CD8-positive, alpha-beta memory T cell (primary cell): Measurements from ENCODE around the gene ARHGAP30. TPM values are rescaled to one million over a fixed set of nuclear protein-coding genes. Genes with fewer than 3 reads are reported as not detected.

ENCODE experiments used
- CTCF ChIA-PET: fragments of 350-600 bp; sonication (Branson Sonifier 250); formaldehyde crosslinking; loops from one replicate; lab custom pipeline; 2021; ENCODE audit warnings: antibody characterized with exemption; lab: Charles Lee
- POLR2A ChIA-PET: fragments of 350-600 bp; sonication (Branson Sonifier 250); formaldehyde crosslinking; loops from one replicate; lab custom pipeline; 2021; ENCODE audit warnings: antibody characterized with exemption; lab: Charles Lee
- DNase-seq, 5 donors: peaks; one replicate each; pipeline versions ENCODE4 v3.0.0 to v3.0.0-alpha.2; 2020 to 2022; ENCODE audit warnings: mixed read lengths in 1 of 5
- H3K27ac ChIP-seq: one replicate; pipeline ENCODE4 v1.7.0; 2013; ENCODE audit warnings: low read depth, mild to moderate bottlenecking, low read length, moderate library complexity
- H3K27me3 ChIP-seq: 2 replicates; pipeline ENCODE4 v1.7.0; 2013; ENCODE audit warnings: low read length, mild to moderate bottlenecking; ENCODE audit not compliant: insufficient read depth, poor library complexity, severe bottlenecking
- H3K36me3 ChIP-seq: 2 replicates; pipeline ENCODE4 v1.7.0; 2013; ENCODE audit warnings: mild to moderate bottlenecking, low read length, moderate library complexity; ENCODE audit not compliant: insufficient read depth
- H3K4me1 ChIP-seq: 2 replicates; pipeline ENCODE4 v1.7.0; 2013; ENCODE audit warnings: mild to moderate bottlenecking, low read length, moderate library complexity; ENCODE audit not compliant: insufficient read depth
- H3K4me3 ChIP-seq: 2 replicates; pipeline ENCODE4 v1.7.0; 2013; ENCODE audit warnings: mild to moderate bottlenecking, low read length
- H3K9me3 ChIP-seq: 2 replicates; pipeline ENCODE4 v1.7.0; 2013; ENCODE audit warnings: mild to moderate bottlenecking, low read length
- H3K27ac Mint-ChIP-seq, 8 donors: one replicate each; pipeline ENCODE4 v1.8.0; 2020 to 2021; ENCODE audit warnings: mixed read lengths in 8 of 8, mild to moderate bottlenecking in 6 of 8, inconsistent platforms in 3 of 8, moderate library complexity in 3 of 8
- H3K27me3 Mint-ChIP-seq, 2 donors: one replicate each; pipeline ENCODE4 v1.8.0; 2020 to 2021; ENCODE audit warnings: mixed read lengths in 2 of 2, mild to moderate bottlenecking in 1 of 2, moderate library complexity in 1 of 2
- H3K36me3 Mint-ChIP-seq, 3 donors: one replicate each; pipeline ENCODE4 v1.8.0; 2020 to 2021; ENCODE audit warnings: mixed read lengths in 3 of 3, inconsistent platforms in 1 of 3, mild to moderate bottlenecking in 1 of 3
- H3K4me1 Mint-ChIP-seq, 3 donors: one replicate each; pipeline ENCODE4 v1.8.0; 2020 to 2021; ENCODE audit warnings: mixed read lengths in 3 of 3, inconsistent platforms in 1 of 3, mild to moderate bottlenecking in 1 of 3
- H3K4me3 Mint-ChIP-seq, 7 donors: one replicate each; pipeline ENCODE4 v1.8.0; 2020 to 2021; ENCODE audit warnings: mixed read lengths in 7 of 7, mild to moderate bottlenecking in 6 of 7, moderate library complexity in 4 of 7, inconsistent platforms in 2 of 7
- H3K9me3 Mint-ChIP-seq, 5 donors: one replicate each; pipeline ENCODE4 v1.8.0; 2020 to 2022; ENCODE audit warnings: mixed read lengths in 5 of 5, mild to moderate bottlenecking in 3 of 5, moderate library complexity in 2 of 5, inconsistent platforms in 1 of 5
- polyA plus RNA-seq: library from polyadenylated mRNA; unstranded; fragments of 300-500 nt; fragmentation: Illumina TruSeq; gene quantifications from one replicate; pipeline ENCODE4 v1.2.3, GENCODE V29; 2021
- total RNA-seq, 2 experiments: library from RNA; stranded (reverse); gene quantifications; one replicate each; pipeline ENCODE4 v1.2.3, GENCODE V29; 2021

ARHGAP30 gene
- total and polyA plus RNA-seq, 3 experiments from 2014 or later, result 147 to 213 (median 149) TPM

- Histone ChIP-seq H3K9me3 (no peaks in the 10 kb centered on the region), H3K4me1 (peaks cover 8% of the 10 kb centered on the region), H3K36me3 (no peaks in the 10 kb centered on the region), H3K4me3 (no peak overlapping the region), H3K27me3 (no peaks in the 10 kb centered on the region), H3K27ac (no peak overlapping the region)
- POLR2A ChIA-PET, result interaction anchor here (1.0 to 4.2 kb wide), 3 partner anchors 27 to 50 kb away, joined by 9 to 34 read pairs (median 31); partner anchors contain the start of genes ARHGAP30 and USF1
- H3K4me1 Mint-ChIP-seq, result peaks cover 17 to 26% (median 19%) of the 10 kb centered on the region in 3 donors
- peak overlapping the region in 1 of 7 donors; percentile 88 for H3K4me3 Mint-ChIP-seq
- peaks cover 0 to 20% (median 2%) of the 10 kb centered on the region in 3 donors for H3K36me3 Mint-ChIP-seq
- peak overlapping the region in 5 of 8 donors; percentile 3 to 97 (median 25) for H3K27ac Mint-ChIP-seq
- H3K27me3 Mint-ChIP-seq, result peaks cover 0 to 19% of the 10 kb centered on the region in 2 donors
- CTCF ChIA-PET, result interaction anchor here (1.4 to 7.8 kb wide), 9 partner anchors 11 to 144 kb away, joined by 4 to 128 read pairs (median 15); partner anchors contain the start of genes ARHGAP30, F11R, TSTD1 and USF1
- no peak for DNase-seq
- H3K9me3 Mint-ChIP-seq, result peaks cover 0 to 4% (median 3%) of the 10 kb centered on the region in 5 donors
Measured at GRCh38 chr1:161096015-161096414, 26.3 kb upstream of the ARHGAP30 start.

- POLR2A ChIA-PET, result interaction anchor here (0.6 to 4.2 kb wide), 2 partner anchors 26 to 65 kb away, joined by 6 to 31 read pairs; partner anchors contain the start of gene ARHGAP30
- CTCF ChIA-PET, result interaction anchor here (1.4 to 7.8 kb wide), 3 partner anchors 25 to 56 kb away, joined by 4 to 128 read pairs (median 83); partner anchors contain the start of genes ARHGAP30 and TSTD1
- H3K27ac Mint-ChIP-seq, result peak overlapping the region in 2 of 8 donors; percentile 55 to 97
- Histone ChIP-seq H3K4me1 (peaks cover 8% of the 10 kb centered on the region), H3K27ac (no peak overlapping the region), H3K36me3 (no peaks in the 10 kb centered on the region), H3K4me3 (no peak overlapping the region), H3K9me3 (no peaks in the 10 kb centered on the region), H3K27me3 (no peaks in the 10 kb centered on the region)
- H3K4me3 Mint-ChIP-seq, result peak overlapping the region in 1 of 7 donors; percentile 73
- H3K27me3 Mint-ChIP-seq, result peaks cover 0 to 19% of the 10 kb centered on the region in 2 donors
- H3K9me3 Mint-ChIP-seq, result peaks cover 0 to 4% (median 3%) of the 10 kb centered on the region in 5 donors
- H3K4me1 Mint-ChIP-seq, result peaks cover 17 to 28% (median 19%) of the 10 kb centered on the region in 3 donors
- peaks cover 0 to 14% (median 2%) of the 10 kb centered on the region in 3 donors for H3K36me3 Mint-ChIP-seq
- DNase-seq, result no peak
Measured at GRCh38 chr1:161095230-161095629, 25.5 kb upstream of the ARHGAP30 start.

- ChIA-PET POLR2A (interaction anchor here (0.6 kb wide), 1 partner anchor 64 kb away, joined by 6 read pairs; no protein-coding TSS in a partner anchor), CTCF (interaction anchor here (1.4 to 7.8 kb wide), 3 partner anchors 24 to 97 kb away, joined by 4 to 128 read pairs (median 5); partner anchors contain the start of gene ARHGAP30)
- peaks cover 0 to 19% of the 10 kb centered on the region in 2 donors for H3K27me3 Mint-ChIP-seq
- H3K27ac ChIP-seq, result no peak overlapping the region
- no peak overlapping the region for H3K4me3 Mint-ChIP-seq
- H3K4me1 ChIP-seq, result peaks cover 8% of the 10 kb centered on the region
- H3K4me3 ChIP-seq, result no peak overlapping the region
- H3K27me3 ChIP-seq, result no peaks in the 10 kb centered on the region
- no peak for DNase-seq
- peaks cover 0 to 4% (median 3%) of the 10 kb centered on the region in 5 donors for H3K9me3 Mint-ChIP-seq
- peaks cover 17 to 28% (median 19%) of the 10 kb centered on the region in 3 donors for H3K4me1 Mint-ChIP-seq
- H3K36me3 ChIP-seq, result no peaks in the 10 kb centered on the region
- H3K27ac Mint-ChIP-seq, result peak overlapping the region in 2 of 8 donors; percentile 55 to 85
- peaks cover 0 to 6% (median 2%) of the 10 kb centered on the region in 3 donors for H3K36me3 Mint-ChIP-seq
- H3K9me3 ChIP-seq, result no peaks in the 10 kb centered on the region
Measured at GRCh38 chr1:161094481-161094880, 24.8 kb upstream of the ARHGAP30 start.

- ChIA-PET CTCF (interaction anchor here (0.9 to 7.8 kb wide), 2 partner anchors 22 to 73 kb away, joined by 3 to 128 read pairs; partner anchors contain the start of genes ARHGAP30 and PPOX), POLR2A (no interaction called here)
- H3K27ac ChIP-seq, result no peak overlapping the region
- no peak overlapping the region for H3K4me3 ChIP-seq
- no peaks in the 10 kb centered on the region for H3K36me3 ChIP-seq
- H3K9me3 Mint-ChIP-seq, result peaks cover 0 to 2% (median 2%) of the 10 kb centered on the region in 5 donors
- H3K27me3 ChIP-seq, result no peaks in the 10 kb centered on the region
- H3K27ac Mint-ChIP-seq, result no peak overlapping the region
- peaks cover 0 to 2% (median 1%) of the 10 kb centered on the region in 3 donors for H3K36me3 Mint-ChIP-seq
- H3K4me3 Mint-ChIP-seq, result no peak overlapping the region
- H3K9me3 ChIP-seq, result no peaks in the 10 kb centered on the region
- peaks cover 0 to 14% of the 10 kb centered on the region in 2 donors for H3K27me3 Mint-ChIP-seq
- DNase-seq, result no peak
- H3K4me1 ChIP-seq, result peaks cover 8% of the 10 kb centered on the region
- peaks cover 6 to 16% (median 8%) of the 10 kb centered on the region in 3 donors for H3K4me1 Mint-ChIP-seq
Measured at GRCh38 chr1:161092621-161093028, 22.9 kb upstream of the ARHGAP30 start.

- Mint-ChIP-seq H3K27me3 (peaks cover 0 to 8% of the 10 kb centered on the region in 2 donors), H3K9me3 (no peaks in the 10 kb centered on the region), H3K27ac (peak overlapping the region in 1 of 8 donors; percentile 25), H3K4me3 (no peak overlapping the region), H3K36me3 (no peaks in the 10 kb centered on the region), H3K4me1 (peaks cover 0 to 9% (median 1%) of the 10 kb centered on the region in 3 donors)
- Histone ChIP-seq H3K9me3 (no peaks in the 10 kb centered on the region), H3K27ac (no peak overlapping the region), H3K4me3 (no peak overlapping the region), H3K4me1 (peaks cover 2% of the 10 kb centered on the region), H3K27me3 (no peaks in the 10 kb centered on the region), H3K36me3 (no peaks in the 10 kb centered on the region)
- ChIA-PET CTCF (interaction anchor here (0.9 to 7.8 kb wide), 2 partner anchors 21 to 74 kb away, joined by 3 to 128 read pairs; partner anchors contain the start of genes ARHGAP30 and PPOX), POLR2A (no interaction called here)
- no peak for DNase-seq
Measured at GRCh38 chr1:161091796-161092507, 22.3 kb upstream of the ARHGAP30 start.

GRCh38 chr1:161091093-161091492 is 21.4 kb upstream of the ARHGAP30 start:
- CTCF ChIA-PET, result no interaction called here
- no peaks in the 10 kb centered on the region for H3K9me3 ChIP-seq
- no peak overlapping the region for H3K4me3 ChIP-seq
- no peak for DNase-seq
- Mint-ChIP-seq H3K27me3 (peaks cover 0 to 1% of the 10 kb centered on the region in 2 donors), H3K4me1 (peaks cover 0 to 2% (median 0%) of the 10 kb centered on the region in 3 donors), H3K4me3 (no peak overlapping the region), H3K27ac (no peak overlapping the region), H3K9me3 (no peaks in the 10 kb centered on the region), H3K36me3 (no peaks in the 10 kb centered on the region)
- no peaks in the 10 kb centered on the region for H3K4me1 ChIP-seq
- no peak overlapping the region for H3K27ac ChIP-seq
- POLR2A ChIA-PET, result interaction anchor here (0.6 kb wide), 1 partner anchor 71 kb away, joined by 3 read pairs; no protein-coding TSS in a partner anchor
- no peaks in the 10 kb centered on the region for H3K27me3 ChIP-seq
- no peaks in the 10 kb centered on the region for H3K36me3 ChIP-seq

- no peaks in the 10 kb centered on the region for H3K36me3 ChIP-seq
- Mint-ChIP-seq H3K27me3 (peaks cover 0 to 1% of the 10 kb centered on the region in 2 donors), H3K4me1 (peaks cover 0 to 2% (median 0%) of the 10 kb centered on the region in 3 donors), H3K4me3 (no peak overlapping the region), H3K27ac (peak overlapping the region in 1 of 8 donors; percentile 51), H3K9me3 (no peaks in the 10 kb centered on the region), H3K36me3 (no peaks in the 10 kb centered on the region)
- CTCF ChIA-PET, result no interaction called here
- H3K27ac ChIP-seq, result no peak overlapping the region
- no peaks in the 10 kb centered on the region for H3K4me1 ChIP-seq
- no peaks in the 10 kb centered on the region for H3K9me3 ChIP-seq
- H3K27me3 ChIP-seq, result no peaks in the 10 kb centered on the region
- H3K4me3 ChIP-seq, result no peak overlapping the region
- DNase-seq, result peak in 1 of 5 donors; percentile 36
- POLR2A ChIA-PET, result interaction anchor here (0.5 to 0.6 kb wide), 2 partner anchors 51 to 71 kb away, joined by 3 read pairs; no protein-coding TSS in a partner anchor
Measured at GRCh38 chr1:161090617-161091016, 20.9 kb upstream of the ARHGAP30 start.
